Left renal pelvis (tissue), 4 donors: Measurements from ENCODE around the gene MACF1. TPM values are rescaled to one million over a fixed set of nuclear protein-coding genes. Genes with fewer than 3 reads are reported as not detected.

ENCODE experiments used
- DNase-seq, 4 donors: peaks; one replicate each; pipeline ENCODE4 v3.0.0-alpha.2; 2013; ENCODE audit warnings: low read depth in 4 of 4, low spot score in 3 of 4
- polyA plus RNA-seq, 4 donors: library from polyadenylated mRNA; unstranded; fragments of 120-200 nt; gene quantifications; one replicate each; pipeline ENCODE4 v1.2.1, GENCODE V29; 2013; ENCODE audit not compliant: insufficient read length in 4 of 4

The MACF1 gene
- polyA plus RNA-seq, 4 donors: 202 to 261 (median 253) TPM

DNA sequence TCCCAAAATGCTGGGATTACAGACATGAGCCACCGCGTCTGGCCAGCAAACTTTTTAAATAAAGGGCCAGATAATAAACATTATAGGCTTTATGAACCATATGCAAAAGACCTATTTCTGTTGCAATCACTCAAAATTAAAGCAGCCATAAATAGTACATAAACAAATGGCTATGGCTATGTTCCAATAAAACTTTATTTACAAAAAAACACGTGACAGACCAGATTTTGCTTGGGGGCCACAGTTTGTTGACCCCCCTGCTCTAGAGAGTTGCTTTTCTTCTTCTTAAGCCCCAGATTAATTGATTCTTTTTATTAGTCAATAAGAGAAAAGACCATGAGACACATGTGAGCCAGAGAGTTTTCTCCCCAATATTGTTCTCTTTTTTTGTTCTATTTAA lies 138.3 kb downstream of the MACF1 start:
- DNase-seq: no peak

DNA sequence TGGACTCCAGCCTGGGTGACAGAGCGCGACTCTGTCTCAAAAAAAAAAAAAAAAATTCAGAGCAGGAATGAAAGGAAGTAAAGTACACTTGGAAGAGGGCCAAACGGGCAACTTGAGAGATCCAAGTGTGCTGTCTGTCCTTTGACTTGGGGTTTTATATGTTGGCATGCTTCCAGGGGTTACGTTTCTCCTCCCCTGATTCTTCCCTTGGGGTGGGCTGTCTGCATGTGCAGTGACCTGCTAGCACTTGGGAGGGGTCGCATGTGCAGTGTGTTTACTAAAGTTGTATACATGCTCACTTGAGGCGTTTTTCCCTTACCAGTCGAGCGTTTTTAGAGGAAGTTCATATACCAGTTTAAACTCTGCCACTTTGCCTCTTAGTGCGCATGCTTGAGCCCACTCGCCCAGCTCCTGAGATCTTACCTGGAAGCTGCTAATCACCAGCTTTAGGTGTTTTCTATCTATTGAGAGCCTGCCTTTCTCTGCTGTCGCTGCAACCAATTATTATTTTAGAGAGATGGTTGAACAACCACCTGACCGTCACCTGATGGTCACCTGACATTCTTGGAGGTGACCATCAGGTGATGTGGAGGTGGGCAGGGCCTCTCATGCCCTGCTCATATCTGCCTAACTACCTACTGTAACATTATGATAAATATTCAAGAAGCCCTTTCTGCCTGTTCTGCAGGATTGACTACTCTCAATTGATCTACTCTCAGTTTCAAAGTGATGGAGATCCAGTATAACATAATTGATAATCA lies 140.1 kb downstream of the MACF1 start:
- peak in 2 of 4 donors; percentile 2 to 20 for DNase-seq

DNA sequence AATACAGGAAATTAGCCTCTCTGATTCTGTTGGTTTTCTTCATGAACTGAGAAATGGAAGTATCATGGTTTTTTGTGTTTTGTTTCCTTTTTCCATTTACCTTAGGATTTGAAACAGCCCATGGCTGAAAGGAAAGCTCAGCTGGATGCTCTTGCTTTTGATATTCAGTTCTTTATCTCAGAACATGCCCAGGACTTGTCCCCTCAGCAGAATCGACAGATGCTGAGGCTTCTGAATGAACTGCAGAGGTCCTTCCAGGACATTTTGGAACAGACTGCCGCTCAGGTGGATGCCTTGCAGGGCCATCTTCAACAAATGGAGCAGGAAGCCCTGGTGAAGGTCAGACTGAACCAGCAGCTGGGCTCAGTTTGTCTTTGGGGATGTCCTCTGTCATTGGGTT lies 142.4 kb downstream of the MACF1 start:
- DNase-seq: no peak

- DNase-seq: no peak
Observed at GRCh38 chr1:39348278-39348677, 143.8 kb downstream of the MACF1 start.

DNA sequence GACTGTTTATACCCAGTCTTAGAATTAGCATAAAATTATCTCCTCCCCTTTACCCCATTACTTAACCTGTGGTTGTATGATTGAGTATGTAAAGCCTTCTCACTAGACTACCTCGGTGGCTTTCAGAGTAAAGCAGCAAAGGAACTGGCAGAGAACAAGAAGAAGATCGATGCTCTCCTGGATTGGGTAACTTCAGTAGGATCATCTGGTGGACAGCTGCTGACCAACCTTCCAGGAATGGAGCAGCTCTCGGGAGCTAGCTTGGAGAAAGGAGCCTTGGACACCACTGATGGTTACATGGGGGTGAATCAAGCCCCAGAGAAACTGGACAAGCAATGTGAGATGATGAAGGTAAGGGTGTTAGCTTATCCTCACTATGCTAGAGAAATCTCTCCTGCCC lies 148.4 kb downstream of the MACF1 start:
- no peak for DNase-seq

- DNase-seq: no peak
Observed at GRCh38 chr1:39354572-39354971, 150.1 kb downstream of the MACF1 start.

DNA sequence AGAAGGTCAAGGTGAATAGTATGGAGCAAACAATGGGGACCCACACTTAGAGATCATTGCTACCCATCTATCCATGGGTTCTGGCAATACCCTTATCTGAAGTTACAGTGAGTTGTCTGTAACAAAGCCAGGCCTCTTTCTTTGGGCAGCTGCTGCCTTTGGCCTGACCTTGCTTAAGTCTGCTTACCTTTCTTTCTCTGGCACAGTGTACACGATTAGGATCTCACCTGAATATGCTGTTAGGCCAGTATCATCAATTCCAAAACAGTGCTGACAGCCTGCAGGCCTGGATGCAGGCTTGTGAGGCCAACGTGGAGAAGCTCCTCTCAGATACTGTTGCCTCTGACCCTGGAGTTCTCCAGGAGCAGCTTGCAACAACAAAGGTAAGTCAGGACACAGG lies 154.0 kb downstream of the MACF1 start:
- DNase-seq: no peak

- DNase-seq: no peak
Observed at GRCh38 chr1:39359028-39359570, 154.6 kb downstream of the MACF1 start.

GRCh38 chr1:39360731-39361130 lies 156.2 kb downstream of the MACF1 start:
- no peak for DNase-seq

GRCh38 chr1:39361446-39361845 lies 157.0 kb downstream of the MACF1 start:
- no peak for DNase-seq

DNA sequence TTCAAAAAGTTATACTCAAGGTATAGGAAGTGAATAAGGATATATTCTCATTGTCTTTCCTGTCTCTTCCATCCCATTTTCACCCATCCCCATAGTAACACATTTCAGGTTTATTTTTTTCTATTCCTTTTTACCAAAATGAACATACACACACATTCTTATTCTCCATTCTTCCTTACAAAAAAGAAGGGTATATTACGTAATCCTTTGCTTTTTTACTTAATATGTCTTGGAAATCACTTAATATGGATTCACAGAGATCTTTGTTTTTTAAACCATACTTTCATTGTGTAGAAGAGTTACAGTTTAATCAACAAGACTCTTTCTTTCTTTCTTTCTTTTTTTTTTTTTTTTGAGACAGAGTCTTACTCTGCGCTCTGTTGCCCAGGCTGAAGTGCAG lies 158.8 kb downstream of the MACF1 start:
- no peak for DNase-seq

DNA sequence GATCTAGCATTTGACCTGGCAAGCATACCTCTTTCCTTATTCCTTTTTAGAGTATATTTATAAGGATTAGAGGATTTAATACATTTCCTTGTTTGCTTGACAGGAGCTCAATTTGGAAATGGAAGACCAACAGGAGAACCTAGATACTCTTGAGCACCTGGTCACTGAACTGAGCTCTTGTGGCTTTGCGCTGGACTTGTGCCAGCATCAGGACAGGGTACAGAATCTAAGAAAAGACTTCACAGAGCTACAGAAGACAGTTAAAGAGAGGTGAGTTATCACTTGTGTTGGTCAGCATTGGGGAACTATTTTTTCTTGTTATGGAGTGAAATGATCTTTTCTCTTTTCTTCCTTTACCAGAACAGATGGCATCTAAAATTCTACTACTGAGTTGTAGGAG lies 163.6 kb downstream of the MACF1 start:
- DNase-seq: no peak

DNA sequence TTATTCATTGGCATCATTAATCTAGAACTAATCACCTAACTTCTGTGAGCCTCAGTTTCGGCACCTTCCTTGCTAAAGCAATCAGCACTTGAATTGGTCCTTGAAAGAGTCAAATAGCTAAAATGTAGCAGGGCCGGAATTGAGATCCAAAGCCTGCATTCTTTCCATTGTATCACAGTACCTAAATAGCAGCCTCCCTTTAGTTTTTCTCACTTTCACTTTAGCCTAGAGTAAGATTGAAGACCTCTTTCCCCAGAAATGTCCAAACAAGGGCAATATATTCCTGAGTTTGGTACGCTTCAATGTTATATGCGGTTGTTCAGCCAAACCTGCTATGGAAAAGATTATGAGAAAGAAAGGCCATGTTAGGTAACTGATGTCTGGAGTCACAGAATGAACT lies 165.1 kb downstream of the MACF1 start:
- DNase-seq: no peak

GRCh38 chr1:39370602-39371001 lies 166.1 kb downstream of the MACF1 start:
- DNase-seq: no peak

GRCh38 chr1:39372105-39372504 lies 167.6 kb downstream of the MACF1 start:
- no peak for DNase-seq

- DNase-seq: no peak
Observed at GRCh38 chr1:39376656-39377055, 172.2 kb downstream of the MACF1 start.

DNA sequence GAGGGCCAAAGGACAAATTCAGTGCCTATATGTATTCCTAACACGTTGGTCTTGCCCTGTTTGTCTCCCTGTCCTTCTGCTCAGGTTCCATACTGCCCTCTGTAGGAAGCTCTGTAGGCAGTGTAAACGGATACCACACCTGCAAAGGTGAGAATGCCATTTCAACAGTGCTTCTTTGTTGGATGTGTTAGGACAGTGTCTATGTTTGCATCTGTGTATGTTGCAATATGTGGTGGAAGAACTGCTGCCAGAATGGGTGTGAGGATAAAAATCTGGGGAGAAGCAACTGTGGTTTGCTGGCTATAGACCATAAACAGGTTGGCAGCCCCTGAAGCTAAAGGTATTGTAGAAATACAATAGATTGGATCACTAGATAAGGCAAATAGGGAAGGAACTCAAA lies 173.9 kb downstream of the MACF1 start:
- DNase-seq: no peak

DNA sequence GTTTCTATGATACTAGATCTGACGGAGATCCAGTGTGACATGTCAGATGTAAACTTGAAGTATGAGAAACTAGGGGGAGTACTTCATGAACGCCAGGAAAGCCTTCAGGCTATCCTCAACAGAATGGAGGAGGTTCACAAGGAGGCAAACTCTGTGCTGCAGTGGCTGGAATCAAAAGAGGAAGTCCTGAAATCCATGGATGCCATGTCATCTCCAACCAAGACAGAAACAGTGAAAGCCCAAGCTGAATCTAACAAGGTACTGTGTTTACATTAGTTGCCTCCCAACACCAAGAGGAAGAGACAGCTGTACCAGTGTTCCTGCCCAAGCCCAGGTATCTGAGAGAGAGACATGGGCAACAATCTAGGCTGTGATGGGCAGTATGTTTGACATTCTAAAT lies 174.7 kb downstream of the MACF1 start:
- DNase-seq: no peak

GRCh38 chr1:39380036-39380435 lies 175.5 kb downstream of the MACF1 start:
- no peak for DNase-seq

DNA sequence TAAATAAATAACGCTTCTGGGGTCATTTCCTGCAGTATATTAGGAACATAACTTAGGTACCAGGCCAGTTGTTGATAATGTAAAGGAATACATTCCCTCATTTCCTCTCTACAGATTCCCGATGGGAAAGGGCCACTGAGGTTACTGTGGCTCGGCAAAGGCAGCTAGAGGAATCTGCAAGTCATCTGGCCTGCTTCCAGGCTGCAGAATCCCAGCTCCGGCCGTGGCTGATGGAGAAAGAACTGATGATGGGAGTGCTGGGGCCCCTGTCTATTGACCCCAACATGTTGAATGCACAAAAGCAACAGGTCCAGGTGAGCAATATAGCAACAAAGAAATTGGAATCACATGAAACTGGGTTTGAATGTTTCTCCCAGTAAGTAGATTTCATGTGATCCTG lies 177.3 kb downstream of the MACF1 start:
- DNase-seq: no peak

GRCh38 chr1:39384305-39384704 lies 179.8 kb downstream of the MACF1 start:
- DNase-seq: no peak

GRCh38 chr1:39385067-39385988 lies 180.8 kb downstream of the MACF1 start:
- no peak for DNase-seq
